ENCODE results near the gene GSTO1.
A peak's percentile ranks its signal among the peaks of the same experiment; 100 is the strongest.

The GSTO1 gene

GRCh38 chr10:104307576-104308438 lies 53.1 kb downstream of the GSTO1 start:
- no peak for DNase-seq

GRCh38 chr10:104308439-104308903 lies 53.8 kb downstream of the GSTO1 start:
- DNase-seq = peak; percentile 41

- no peak for DNase-seq
Observed at GRCh38 chr10:104309980-104310978, 55.6 kb downstream of the GSTO1 start.

GRCh38 chr10:104311184-104311720 lies 56.6 kb downstream of the GSTO1 start:
- no peak for DNase-seq

GRCh38 chr10:104314591-104315485 lies 60.1 kb downstream of the GSTO1 start:
- DNase-seq = no peak

- DNase-seq = no peak
Observed at GRCh38 chr10:104315486-104315921, 60.8 kb downstream of the GSTO1 start.

GRCh38 chr10:104316321-104317099 lies 61.8 kb downstream of the GSTO1 start:
- no peak for DNase-seq

All from CD4-positive, alpha-beta T cell treated with Interleukin-17A for 1 hour (primary cell).